ENCODE data around the gene SELENOP. TPM values are rescaled to one million over a fixed set of nuclear protein-coding genes. Genes with fewer than 3 reads are reported as not detected.

The SELENOP gene
- total and polyA plus RNA-seq, 2 donors (not counting 3 experiments of a cell fraction or from before 2014, with no cell fraction given): 0.22 to 1.5 TPM

- Histone ChIP-seq H3K4me1 (ENCODE audit: control insufficient read depth, extremely low read depth, insufficient read depth, low read length) (no peaks in the 10 kb centered on the region), H3K27me3 (ENCODE audit: control insufficient read depth in 2 of 2, insufficient read depth in 2 of 2, low read length in 2 of 2) (no peaks in the 10 kb centered on the region), H3K36me3 (ENCODE audit: control insufficient read depth in 2 of 2, extremely low read depth in 1 of 2, insufficient read depth in 2 of 2, low read length in 2 of 2) (no peaks in the 10 kb centered on the region), H4K20me1 (replicated peaks; ENCODE audit: control insufficient read depth, extremely low read depth, insufficient read depth, low read length) (no peaks in the 10 kb centered on the region), H3K9ac (replicated peaks; ENCODE audit: extremely low read depth, insufficient read depth, low read length) (no peak overlapping the region), H3K4me3 (replicated peaks in 1 of 3; ENCODE audit: insufficient read depth in 1 of 3, low read depth in 1 of 3, low read length in 3 of 3) (no peak overlapping the region), H2AFZ (ENCODE audit: low read depth, low read length) (no peak overlapping the region), H3K9me3 (replicated peaks; ENCODE audit: control insufficient read depth, insufficient read depth, low read length) (no peaks in the 10 kb centered on the region), H3K27ac (ENCODE audit: insufficient read depth, low read depth, low read length) (no peak overlapping the region), H3K4me2 (ENCODE audit: insufficient read depth, low read length) (no peak overlapping the region), H3K79me2 (ENCODE audit: control insufficient read depth, insufficient read depth, low read length) (no peaks in the 10 kb centered on the region), H3K9me1 (replicated peaks; ENCODE audit: control insufficient read depth, extremely low read depth, insufficient read depth, low read length) (no peaks in the 10 kb centered on the region)
- POLR2A ChIA-PET: no interaction called here
- TF ChIP-seq GATA2 (IDR thresholded peaks at IDR 0.05; ENCODE audit: insufficient read depth, insufficient read length, low read depth, low read length): no peak
- TF ChIP-seq JUN (IDR thresholded peaks at IDR 0.05; ENCODE audit: borderline replicate concordance, insufficient read depth, insufficient read length, low read depth): no peak
- no peak for TF ChIP-seq MYC (IDR thresholded peaks at IDR 0.05; ENCODE audit: low read depth, low read length)
- no peak for TF ChIP-seq POLR2A (IDR thresholded peaks at IDR 0.05; ENCODE audit: low read depth, low read length)
- TF ChIP-seq MAX (IDR thresholded peaks at IDR 0.05; ENCODE audit: insufficient read depth, insufficient read length): no peak
- no peak for TF ChIP-seq EZH2 (IDR thresholded peaks at IDR 0.05; ENCODE audit: borderline replicate concordance, low read depth, low read length, severe bottlenecking)
- TF ChIP-seq FOS (IDR thresholded peaks at IDR 0.05; ENCODE audit: borderline replicate concordance, insufficient read depth, low read length): no peak
- TF ChIP-seq CTCF (IDR thresholded peaks at IDR 0.05; ENCODE audit: extremely low read depth in 1 of 2, insufficient read depth in 1 of 2, low read depth in 1 of 2, low read length in 2 of 2): no peak
- no peak for TF ChIP-seq POLR2AphosphoS5 (IDR thresholded peaks at IDR 0.05; ENCODE audit: insufficient read depth, low read depth, low read length)
- dilution Hi-C loops (cut with MboI; ENCODE audit: extremely low pct_ligation_motif_present, low sequenced_read_pairs): no loop called here
- no TSS peak for BruUV-seq (replicated peaks)
- intact Hi-C loops (cut with micrococcal nuclease): no loop called here
- CTCF ChIA-PET: no interaction called here
- no peak for DNase-seq (ENCODE audit: low read depth, low spot score)
- FAIRE-seq: no peak
Observed at GRCh38 chr5:42779083-42779482, 32.6 kb downstream of the SELENOP start.

Data from endothelial cell of umbilical vein (primary cell).